Transverse colon (tissue), 4 donors: ENCODE results near the gene TNFRSF25. TPM values are rescaled to one million over a fixed set of nuclear protein-coding genes. Genes with fewer than 3 reads are reported as not detected.

Source experiments
- DNase-seq: peaks from one replicate; pipeline ENCODE4 v3.0.0-alpha.2; 2019
- H3K27ac ChIP-seq, 4 donors: fragments of 200-600 bp; sonication (generic); 2 replicates each; pipeline ENCODE4 v1.5.1; 2016 to 2018; ENCODE audit warnings: inconsistent platforms in 4 of 4
- H3K27me3 ChIP-seq: fragments of 200-600 bp; sonication (generic); 2 replicates; pipeline ENCODE4 v1.5.1; 2017; ENCODE audit warnings: inconsistent platforms
- H3K36me3 ChIP-seq, 4 donors: fragments of 200-600 bp; sonication (generic); 2 replicates each; pipeline ENCODE4 v1.5.1; 2017 to 2019; ENCODE audit warnings: inconsistent platforms in 4 of 4
- H3K4me1 ChIP-seq, 4 donors: fragments of 200-600 bp; sonication (generic); 2 replicates each; pipeline ENCODE4 v1.5.1; 2017 to 2020; ENCODE audit warnings: inconsistent platforms in 4 of 4
- H3K4me3 ChIP-seq, 4 donors: fragments of 200-600 bp; sonication (generic); 1 replicate in 1 of 4; 2 replicates in 3 of 4; pipeline versions ENCODE4 v1.5.1 to v1.6.1; 2017 to 2019; ENCODE audit warnings: inconsistent platforms in 4 of 4
- H3K9me3 ChIP-seq, 2 donors: fragments of 200-600 bp; sonication (generic); 2 replicates each; pipeline ENCODE4 v1.5.1; 2017 to 2019; ENCODE audit warnings: inconsistent platforms in 2 of 2
- CTCF ChIP-seq, 5 experiments: fragments of 200-600 bp in 3 of 5; fragments of 450-650 bp in 2 of 5; sonication (generic) in 3 of 5; IDR thresholded peaks; 1 replicate in 2 of 5; 2 replicates in 3 of 5; pipeline ENCODE4 v1.5.1; 2016 to 2017; ENCODE audit warnings: antibody characterized with exemption in 5 of 5, inconsistent platforms in 3 of 5, mild to moderate bottlenecking in 2 of 5, moderate library complexity in 1 of 5
- EP300 ChIP-seq: sonication (generic); formaldehyde crosslinking; IDR thresholded peaks from one replicate; pipeline ENCODE4 v1.6.1; 2017; ENCODE audit warnings: antibody characterized with exemption, low read depth
- POLR2A ChIP-seq: fragments of 450-650 bp; IDR thresholded peaks from one replicate; pipeline ENCODE4 v1.6.1; 2016; ENCODE audit warnings: antibody characterized with exemption, mild to moderate bottlenecking, moderate library complexity
- POLR2AphosphoS5 ChIP-seq, 3 donors: sonication (generic); formaldehyde crosslinking; IDR thresholded peaks; one replicate each; pipeline ENCODE4 v1.6.1; 2016; ENCODE audit warnings: antibody characterized with exemption in 3 of 3
- WGBS, 2 donors: methylation state at CpG; one replicate each; pipeline ENCODE4 v1.1.5; 2018; ENCODE audit warnings: low coverage in 1 of 2; 5-methylcytosine and 5-hydroxymethylcytosine counted together
- in situ Hi-C, 4 donors: fragments of 200-750 bp; cut with MboI; loops; one replicate each; pipeline versions ENCODE4 v1.15.0 to v1.15.1; 2017; ENCODE audit warnings: low sequenced_read_pairs in 3 of 4, low pct_ligation_motif_present in 1 of 4, low pct_unique_long_range_greater_than_20kb in 1 of 4
- intact Hi-C: fragments of 100-400 bp; cut with DNase I; formaldehyde crosslinking; loops from one replicate; pipeline ENCODE4 v1.15.1; 2023; ENCODE audit warnings: low total_unique reads
- small RNA-seq, 4 donors: library from RNA; depleted of rRNA; stranded (forward); fragments of <200 nt; gene quantifications; one replicate each; pipeline ENCODE3, GENCODE V24; 2016
- total RNA-seq, 4 donors: library from RNA; depleted of rRNA; stranded (reverse); fragments of >200 nt; gene quantifications; one replicate each; pipeline ENCODE4 v1.1.0, GENCODE V29; 2016

The TNFRSF25 gene
- total RNA-seq, 4 donors from 2014 or later = 38.9 to 55.3 (median 45.0) TPM

- H3K27me3 ChIP-seq = peaks cover 57% of the 10 kb centered on the region
- no peaks in the 10 kb centered on the region for H3K9me3 ChIP-seq
- no peaks in the 10 kb centered on the region for H3K36me3 ChIP-seq
- DNase-seq = peak; percentile 56
- H3K4me3 ChIP-seq = no peak overlapping the region
- H3K27ac ChIP-seq = peak overlapping the region; percentile 45 to 73 (median 55)
- TF ChIP-seq CTCF (IDR thresholded peaks at IDR 0.05) = peak in 4 of 5 experiments; percentile 13 to 30 (median 30)
- no peak for TF ChIP-seq EP300
- in situ Hi-C loops = loop anchor here in 1 of 4 donors (5.0 to 25.0 kb wide), 2 partner anchors 67 to 177 kb away; partner anchors contain the start of genes HES3 and ICMT
- intact Hi-C loops = no loop called here
- 7% methylated on average over 15 of the region's 15 CpGs; no CpG with 5 or more reads in 1 of the 2 donors for WGBS, 2 donors
- H3K4me1 ChIP-seq = peaks cover 10 to 49% (median 36%) of the 10 kb centered on the region in 4 donors
Observed at GRCh38 chr1:6414443-6414844, 51.5 kb downstream of the TNFRSF25 start.

GRCh38 chr1:6412896-6413295 is 53.1 kb downstream of the TNFRSF25 start:
- intact Hi-C loops = no loop called here
- H3K9me3 ChIP-seq = no peaks in the 10 kb centered on the region
- WGBS, 2 donors = 46% methylated on average over 6 of the region's 6 CpGs; no CpG with 5 or more reads in 1 of the 2 donors
- TF ChIP-seq CTCF (IDR thresholded peaks at IDR 0.05) = no peak
- no peak for TF ChIP-seq POLR2AphosphoS5 (IDR thresholded peaks at IDR 0.05)
- no peak for TF ChIP-seq EP300
- TF ChIP-seq POLR2A = no peak
- H3K36me3 ChIP-seq = no peaks in the 10 kb centered on the region
- no peak overlapping the region for H3K4me3 ChIP-seq
- peak overlapping the region in 1 of 4 donors; percentile 44 for H3K27ac ChIP-seq
- in situ Hi-C loops = loop anchor here in 1 of 4 donors (5.0 to 25.0 kb wide), 2 partner anchors 66 to 176 kb away; partner anchors contain the start of genes HES3 and ICMT
- peaks cover 6 to 34% (median 21%) of the 10 kb centered on the region in 4 donors for H3K4me1 ChIP-seq
- peak; percentile 30 for DNase-seq
- peaks cover 42% of the 10 kb centered on the region for H3K27me3 ChIP-seq

Small RNA genes within 50 kb of the gene (small RNA-seq; reads per million reads assigned to genes)
- 0 reads per million in 4 donors for gene MIR4252

Other genes starting within 250 kb of the TNFRSF25 start
- 10 to 100 TPM; 21.3 to 84.1 (median 61.8) TPM for gene ICMT, start 230.2 kb downstream of the TNFRSF25 start, total RNA-seq
- not detected for gene HES3, start 222.0 kb downstream of the TNFRSF25 start, total RNA-seq
- 10 to 100 TPM; 15.6 to 38.2 (median 27.8) TPM for gene GPR153, start 205.1 kb downstream of the TNFRSF25 start, total RNA-seq
- 10 to 100 TPM in 3 of 4 donors, 1 to 10 TPM in 1; 5.6 to 55.0 (median 31.0) TPM for gene ACOT7, start 72.4 kb downstream of the TNFRSF25 start, total RNA-seq
- gene HES2, start 46.3 kb downstream of the TNFRSF25 start, total RNA-seq = 10 to 100 TPM; 10.5 to 38.8 (median 25.4) TPM
- 100 to 1,000 TPM in 3 of 4 donors, 10 to 100 TPM in 1; 40.2 to 368 (median 157) TPM for gene ESPN, start 41.4 kb downstream of the TNFRSF25 start, total RNA-seq
- gene PLEKHG5, start 25.5 kb upstream of the TNFRSF25 start, total RNA-seq = 10 to 100 TPM; 17.9 to 42.7 (median 37.1) TPM
- gene NOL9, start 88.3 kb upstream of the TNFRSF25 start, total RNA-seq = 10 to 100 TPM in 2 of 4 donors, 1 to 10 TPM in 2; 8.0 to 30.0 (median 13.8) TPM
- under 1 TPM in 1 of 4 donors, not detected in 3; 0.48 TPM for gene TAS1R1, start 89.1 kb upstream of the TNFRSF25 start, total RNA-seq
- 10 to 100 TPM; 18.3 to 37.7 (median 30.5) TPM for gene ZBTB48, start 113.8 kb upstream of the TNFRSF25 start, total RNA-seq
- gene KLHL21, start 136.7 kb upstream of the TNFRSF25 start, total RNA-seq = 10 to 100 TPM; 23.6 to 67.7 (median 36.1) TPM
- 10 to 100 TPM in 2 of 4 donors, 1 to 10 TPM in 2; 8.7 to 17.3 (median 10.3) TPM for gene PHF13, start 147.6 kb upstream of the TNFRSF25 start, total RNA-seq
- gene THAP3, start 158.7 kb upstream of the TNFRSF25 start, total RNA-seq = 10 to 100 TPM in 2 of 4 donors, 1 to 10 TPM in 2; 7.5 to 21.0 (median 13.2) TPM
- 10 to 100 TPM; 62.1 to 80.0 (median 70.9) TPM for gene DNAJC11, start 235.6 kb upstream of the TNFRSF25 start, total RNA-seq